ENCODE results near the gene INAFM1. TPM values are rescaled to one million over a fixed set of nuclear protein-coding genes. Genes with fewer than 3 reads are reported as not detected.

The INAFM1 gene
- total and polyA plus RNA-seq, 9 donors, result 6.1 to 17.1 (median 13.6) TPM

DNA sequence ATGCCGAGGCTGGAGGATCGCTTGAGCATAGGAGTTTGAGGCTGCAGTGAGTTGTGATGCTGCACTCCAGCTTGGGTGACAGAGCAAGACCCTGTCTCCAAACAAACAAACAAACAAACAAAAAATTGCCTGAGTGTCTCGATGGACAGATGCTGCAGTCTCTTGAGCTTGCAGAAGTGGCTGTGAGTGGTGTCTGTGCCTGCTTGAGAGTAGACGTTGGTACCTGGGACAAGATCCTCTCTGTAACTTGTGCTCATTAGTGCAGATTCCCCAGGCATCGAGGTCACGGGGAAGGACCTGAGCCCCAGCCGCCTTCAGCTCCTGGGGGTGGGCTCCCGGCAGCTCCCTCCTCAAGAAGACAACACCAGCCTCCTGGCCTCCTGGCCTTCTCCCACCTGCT, 48.7 kb downstream of the INAFM1 start:
- Histone ChIP-seq H3K27ac (ENCODE audit: low read length) (no peak overlapping the region), H3K36me3 (ENCODE audit: control insufficient read depth, insufficient read depth, low read length) (no peaks in the 10 kb centered on the region), H3K27me3 (ENCODE audit: control insufficient read depth, insufficient read depth, low read length) (no peaks in the 10 kb centered on the region), H3K4me1 (ENCODE audit: control insufficient read depth, insufficient read depth, low read length) (no peaks in the 10 kb centered on the region), H3K9me3 (replicated peaks; ENCODE audit: control insufficient read depth, low read depth, low read length) (no peaks in the 10 kb centered on the region), H3K4me3 (ENCODE audit: low read length) (no peak overlapping the region)
- no peak for DNase-seq
- whole genome bisulfite sequencing (ENCODE audit: insufficient coverage), result 44% methylated on average over 5 of the region's 8 CpGs

DNA sequence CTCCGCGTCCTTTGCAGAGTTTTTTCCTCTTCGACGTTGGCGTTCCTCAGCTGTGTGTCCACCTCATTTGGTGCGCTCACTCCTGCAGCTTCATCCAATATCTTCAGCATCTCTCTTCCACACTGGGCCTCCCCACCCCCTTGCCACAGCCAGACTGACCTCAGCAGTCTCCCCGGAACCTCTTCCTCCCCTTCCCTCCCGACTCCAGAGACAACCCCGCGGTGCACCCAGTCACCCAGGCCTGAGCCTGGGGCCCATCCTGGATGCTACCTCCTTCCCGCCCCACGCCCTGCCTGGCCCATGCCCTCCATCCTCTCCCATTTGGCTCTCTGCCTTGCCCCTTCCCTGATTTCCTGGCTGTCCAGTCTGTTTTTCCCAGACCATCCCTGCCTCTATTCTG, 49.2 kb downstream of the INAFM1 start:
- no peak for DNase-seq
- H3K36me3 ChIP-seq (ENCODE audit: control insufficient read depth, insufficient read depth, low read length), result no peaks in the 10 kb centered on the region
- H3K27me3 ChIP-seq (ENCODE audit: control insufficient read depth, insufficient read depth, low read length), result no peaks in the 10 kb centered on the region
- 77% methylated on average over 12 of the region's 12 CpGs for WGBS (ENCODE audit: insufficient coverage)
- no peaks in the 10 kb centered on the region for H3K4me1 ChIP-seq (ENCODE audit: control insufficient read depth, insufficient read depth, low read length)
- peak overlapping the region; percentile 29 for H3K27ac ChIP-seq (ENCODE audit: low read length)
- no peaks in the 10 kb centered on the region for H3K9me3 ChIP-seq (replicated peaks; ENCODE audit: control insufficient read depth, low read depth, low read length)
- no peak overlapping the region for H3K4me3 ChIP-seq (ENCODE audit: low read length)

GRCh38 chr19:47324502-47324901, 49.8 kb downstream of the INAFM1 start:
- Histone ChIP-seq H3K4me1 (ENCODE audit: control insufficient read depth, insufficient read depth, low read length) (no peaks in the 10 kb centered on the region), H3K4me3 (ENCODE audit: low read length) (no peak overlapping the region), H3K9me3 (replicated peaks; ENCODE audit: control insufficient read depth, low read depth, low read length) (no peaks in the 10 kb centered on the region), H3K27ac (ENCODE audit: low read length) (peak overlapping the region; percentile 29), H3K36me3 (ENCODE audit: control insufficient read depth, insufficient read depth, low read length) (no peaks in the 10 kb centered on the region), H3K27me3 (ENCODE audit: control insufficient read depth, insufficient read depth, low read length) (no peaks in the 10 kb centered on the region)
- 4% methylated on average over 3 of the region's 9 CpGs for WGBS (ENCODE audit: insufficient coverage)
- DNase-seq, result peak; percentile 77

Other genes with a start within 250 kb of the INAFM1 start
- 9.8 TPM for gene TMEM160, start 226.3 kb upstream of the INAFM1 start, total RNA-seq
- gene TMEM160, start 226.3 kb upstream of the INAFM1 start, polyA plus RNA-seq (ENCODE audit: insufficient read depth in 1 of 8, insufficient read length in 8 of 8, low replicate concordance in 1 of 8), result 10 to 100 TPM in 7 of 8 donors, 1 to 10 TPM in 1; 9.1 to 15.1 (median 11.7) TPM
- gene ZC3H4, start 161.1 kb upstream of the INAFM1 start, total RNA-seq, result 11.8 TPM
- 10 to 100 TPM; 18.8 to 34.3 (median 25.6) TPM for gene ZC3H4, start 161.1 kb upstream of the INAFM1 start, polyA plus RNA-seq (ENCODE audit: insufficient read depth in 1 of 8, insufficient read length in 8 of 8, low replicate concordance in 1 of 8)
- gene SAE1, start 144.1 kb upstream of the INAFM1 start, total RNA-seq, result 77.6 TPM
- 100 to 1,000 TPM in 2 of 8 donors, 10 to 100 TPM in 6; 75.8 to 103 (median 92.2) TPM for gene SAE1, start 144.1 kb upstream of the INAFM1 start, polyA plus RNA-seq (ENCODE audit: insufficient read depth in 1 of 8, insufficient read length in 8 of 8, low replicate concordance in 1 of 8)
- 2.9 TPM for gene BBC3, start 43.7 kb upstream of the INAFM1 start, total RNA-seq
- 1 to 10 TPM; 2.7 to 3.8 (median 3.0) TPM for gene BBC3, start 43.7 kb upstream of the INAFM1 start, polyA plus RNA-seq (ENCODE audit: insufficient read depth in 1 of 8, insufficient read length in 8 of 8, low replicate concordance in 1 of 8)
- gene CCDC9, start 18.4 kb upstream of the INAFM1 start, total RNA-seq, result 7.1 TPM
- gene CCDC9, start 18.4 kb upstream of the INAFM1 start, polyA plus RNA-seq (ENCODE audit: insufficient read depth in 1 of 8, insufficient read length in 8 of 8, low replicate concordance in 1 of 8), result 10 to 100 TPM; 20.3 to 28.2 (median 22.5) TPM
- gene C5AR1, start 35.0 kb downstream of the INAFM1 start, total RNA-seq, result 0.53 TPM
- 1 to 10 TPM; 1.2 to 3.6 (median 1.9) TPM for gene C5AR1, start 35.0 kb downstream of the INAFM1 start, polyA plus RNA-seq (ENCODE audit: insufficient read depth in 1 of 8, insufficient read length in 8 of 8, low replicate concordance in 1 of 8)
- 0.40 TPM for gene C5AR2, start 57.3 kb downstream of the INAFM1 start, total RNA-seq
- gene C5AR2, start 57.3 kb downstream of the INAFM1 start, polyA plus RNA-seq (ENCODE audit: insufficient read depth in 1 of 8, insufficient read length in 8 of 8, low replicate concordance in 1 of 8), result under 1 TPM; 0.21 to 0.68 (median 0.39) TPM
- gene DHX34, start 74.4 kb downstream of the INAFM1 start, total RNA-seq, result 7.9 TPM
- gene DHX34, start 74.4 kb downstream of the INAFM1 start, polyA plus RNA-seq (ENCODE audit: insufficient read depth in 1 of 8, insufficient read length in 8 of 8, low replicate concordance in 1 of 8), result 10 to 100 TPM in 7 of 8 donors, 1 to 10 TPM in 1; 9.1 to 13.6 (median 11.7) TPM
- 9.2 TPM for gene MEIS3, start 144.6 kb downstream of the INAFM1 start, total RNA-seq
- 10 to 100 TPM in 2 of 8 donors, 1 to 10 TPM in 6; 7.3 to 11.5 (median 9.7) TPM for gene MEIS3, start 144.6 kb downstream of the INAFM1 start, polyA plus RNA-seq (ENCODE audit: insufficient read depth in 1 of 8, insufficient read length in 8 of 8, low replicate concordance in 1 of 8)
- 0.04 TPM for gene SLC8A2, start 197.0 kb downstream of the INAFM1 start, total RNA-seq
- under 1 TPM; 0.11 to 0.49 (median 0.26) TPM for gene SLC8A2, start 197.0 kb downstream of the INAFM1 start, polyA plus RNA-seq (ENCODE audit: insufficient read depth in 1 of 8, insufficient read length in 8 of 8, low replicate concordance in 1 of 8)
- gene KPTN, start 209.3 kb downstream of the INAFM1 start, total RNA-seq, result 5.4 TPM
- 10 to 100 TPM in 2 of 8 donors, 1 to 10 TPM in 6; 7.8 to 12.0 (median 8.9) TPM for gene KPTN, start 209.3 kb downstream of the INAFM1 start, polyA plus RNA-seq (ENCODE audit: insufficient read depth in 1 of 8, insufficient read length in 8 of 8, low replicate concordance in 1 of 8)
- 33.5 TPM for gene NAPA, start 240.2 kb downstream of the INAFM1 start, total RNA-seq
- 100 to 1,000 TPM in 1 of 8 donors, 10 to 100 TPM in 7; 87.7 to 100 (median 93.6) TPM for gene NAPA, start 240.2 kb downstream of the INAFM1 start, polyA plus RNA-seq (ENCODE audit: insufficient read depth in 1 of 8, insufficient read length in 8 of 8, low replicate concordance in 1 of 8)